ENCODE measurements around the gene AFTPH. TPM values are rescaled to one million over a fixed set of nuclear protein-coding genes. Genes with fewer than 3 reads are reported as not detected.

AFTPH gene
- total and polyA plus RNA-seq, 3 experiments from 2014 or later: 28.4 to 44.2 (median 41.4) TPM

GRCh38 chr2:64548761-64549160, 24.6 kb downstream of the AFTPH start:
- no peak for DNase-seq
- H3K4me3 Mint-ChIP-seq: no peak overlapping the region
- H3K9me3 ChIP-seq (ENCODE audit: low read length): no peaks in the 10 kb centered on the region
- no peak overlapping the region for H3K27ac ChIP-seq (ENCODE audit: low read depth, low read length)
- H3K36me3 ChIP-seq (ENCODE audit: insufficient read depth, low read length): no peaks in the 10 kb centered on the region
- no peak overlapping the region for H3K4me3 ChIP-seq (ENCODE audit: low read length)
- H3K27me3 Mint-ChIP-seq: no peaks in the 10 kb centered on the region
- H3K27ac Mint-ChIP-seq: peak overlapping the region in 1 of 8 donors; percentile 33
- H3K36me3 Mint-ChIP-seq: peaks cover 10 to 36% (median 15%) of the 10 kb centered on the region in 3 donors
- H3K9me3 Mint-ChIP-seq: peaks cover 0 to 4% (median 0%) of the 10 kb centered on the region in 5 donors
- H3K4me1 ChIP-seq (ENCODE audit: insufficient read depth, low read length): no peaks in the 10 kb centered on the region
- no peaks in the 10 kb centered on the region for H3K27me3 ChIP-seq (ENCODE audit: insufficient read depth, low read length, poor library complexity, severe bottlenecking)
- POLR2A ChIA-PET: no interaction called here
- CTCF ChIA-PET: no interaction called here
- H3K4me1 Mint-ChIP-seq: peaks cover 18 to 54% (median 28%) of the 10 kb centered on the region in 3 donors

- no peaks in the 10 kb centered on the region for H3K27me3 Mint-ChIP-seq
- H3K4me3 ChIP-seq (ENCODE audit: low read length): no peak overlapping the region
- DNase-seq: no peak
- H3K4me3 Mint-ChIP-seq: no peak overlapping the region
- H3K36me3 Mint-ChIP-seq: peaks cover 10 to 41% (median 15%) of the 10 kb centered on the region in 3 donors
- H3K27ac Mint-ChIP-seq: no peak overlapping the region
- H3K4me1 ChIP-seq (ENCODE audit: insufficient read depth, low read length): no peaks in the 10 kb centered on the region
- ChIA-PET CTCF (interaction anchor here (1.2 kb wide), 1 partner anchor 219 kb away, joined by 3 read pairs; no protein-coding TSS in a partner anchor), POLR2A (no interaction called here)
- H3K4me1 Mint-ChIP-seq: peaks cover 12 to 48% (median 18%) of the 10 kb centered on the region in 3 donors
- no peaks in the 10 kb centered on the region for H3K27me3 ChIP-seq (ENCODE audit: insufficient read depth, low read length, poor library complexity, severe bottlenecking)
- H3K9me3 Mint-ChIP-seq: peaks cover 0 to 4% (median 0%) of the 10 kb centered on the region in 5 donors
- no peaks in the 10 kb centered on the region for H3K9me3 ChIP-seq (ENCODE audit: low read length)
- no peak overlapping the region for H3K27ac ChIP-seq (ENCODE audit: low read depth, low read length)
- no peaks in the 10 kb centered on the region for H3K36me3 ChIP-seq (ENCODE audit: insufficient read depth, low read length)
Measured at GRCh38 chr2:64550042-64550441, 25.9 kb downstream of the AFTPH start.

GRCh38 chr2:64551851-64552250, 27.7 kb downstream of the AFTPH start:
- H3K4me3 Mint-ChIP-seq: no peak overlapping the region
- Histone ChIP-seq H3K27me3 (ENCODE audit: insufficient read depth, low read length, poor library complexity, severe bottlenecking) (no peaks in the 10 kb centered on the region), H3K9me3 (ENCODE audit: low read length) (no peaks in the 10 kb centered on the region), H3K27ac (ENCODE audit: low read depth, low read length) (no peak overlapping the region), H3K4me3 (ENCODE audit: low read length) (no peak overlapping the region), H3K36me3 (ENCODE audit: insufficient read depth, low read length) (no peaks in the 10 kb centered on the region), H3K4me1 (ENCODE audit: insufficient read depth, low read length) (no peaks in the 10 kb centered on the region)
- H3K36me3 Mint-ChIP-seq: peaks cover 10 to 48% (median 19%) of the 10 kb centered on the region in 3 donors
- ChIA-PET CTCF (interaction anchor here (1.5 kb wide), 1 partner anchor 11 kb away, joined by 3 read pairs; no protein-coding TSS in a partner anchor), POLR2A (no interaction called here)
- H3K4me1 Mint-ChIP-seq: peaks cover 14 to 47% (median 23%) of the 10 kb centered on the region in 3 donors
- no peak for DNase-seq
- H3K27ac Mint-ChIP-seq: peak overlapping the region in 1 of 8 donors; percentile 77
- H3K9me3 Mint-ChIP-seq: peaks cover 0 to 4% (median 0%) of the 10 kb centered on the region in 5 donors
- H3K27me3 Mint-ChIP-seq: no peaks in the 10 kb centered on the region

- Histone ChIP-seq H3K36me3 (ENCODE audit: insufficient read depth, low read length) (no peaks in the 10 kb centered on the region), H3K27me3 (ENCODE audit: insufficient read depth, low read length, poor library complexity, severe bottlenecking) (no peaks in the 10 kb centered on the region), H3K4me1 (ENCODE audit: insufficient read depth, low read length) (no peaks in the 10 kb centered on the region), H3K27ac (ENCODE audit: low read depth, low read length) (no peak overlapping the region), H3K4me3 (ENCODE audit: low read length) (no peak overlapping the region), H3K9me3 (ENCODE audit: low read length) (no peaks in the 10 kb centered on the region)
- Mint-ChIP-seq H3K36me3 (peaks cover 10 to 52% (median 20%) of the 10 kb centered on the region in 3 donors), H3K4me1 (peaks cover 11 to 38% (median 18%) of the 10 kb centered on the region in 3 donors), H3K27ac (peak overlapping the region in 2 of 8 donors; percentile 12 to 14), H3K4me3 (no peak overlapping the region), H3K9me3 (peaks cover 0 to 4% (median 0%) of the 10 kb centered on the region in 5 donors), H3K27me3 (no peaks in the 10 kb centered on the region)
- ChIA-PET CTCF (interaction anchor here (1.1 kb wide), 1 partner anchor 223 kb away, joined by 4 read pairs; no protein-coding TSS in a partner anchor), POLR2A (interaction anchor here (0.6 kb wide), 1 partner anchor 78 kb away, joined by 6 read pairs; no protein-coding TSS in a partner anchor)
- DNase-seq: no peak
Measured at GRCh38 chr2:64554117-64554516, 30.0 kb downstream of the AFTPH start.

- Mint-ChIP-seq H3K9me3 (no peaks in the 10 kb centered on the region), H3K36me3 (peaks cover 0 to 24% (median 6%) of the 10 kb centered on the region in 3 donors), H3K4me1 (peaks cover 17 to 23% (median 22%) of the 10 kb centered on the region in 3 donors), H3K4me3 (no peak overlapping the region), H3K27ac (peak overlapping the region in 2 of 8 donors; percentile 43 to 44), H3K27me3 (no peaks in the 10 kb centered on the region)
- Histone ChIP-seq H3K27ac (ENCODE audit: low read depth, low read length) (no peak overlapping the region), H3K4me1 (ENCODE audit: insufficient read depth, low read length) (peaks cover 10% of the 10 kb centered on the region), H3K9me3 (ENCODE audit: low read length) (no peaks in the 10 kb centered on the region), H3K27me3 (ENCODE audit: insufficient read depth, low read length, poor library complexity, severe bottlenecking) (no peaks in the 10 kb centered on the region), H3K36me3 (ENCODE audit: insufficient read depth, low read length) (no peaks in the 10 kb centered on the region), H3K4me3 (ENCODE audit: low read length) (no peak overlapping the region)
- DNase-seq: no peak
- ChIA-PET POLR2A (no interaction called here), CTCF (interaction anchor here (6.9 kb wide), 1 partner anchor 35 kb away, joined by 45 read pairs; the partner anchor contains the start of gene AFTPH)
Measured at GRCh38 chr2:64558445-64559081, 34.4 kb downstream of the AFTPH start.

GRCh38 chr2:64562148-64562784, 38.1 kb downstream of the AFTPH start:
- Histone ChIP-seq H3K4me3 (ENCODE audit: low read length) (no peak overlapping the region), H3K27me3 (ENCODE audit: insufficient read depth, low read length, poor library complexity, severe bottlenecking) (no peaks in the 10 kb centered on the region), H3K9me3 (ENCODE audit: low read length) (no peaks in the 10 kb centered on the region), H3K36me3 (ENCODE audit: insufficient read depth, low read length) (no peaks in the 10 kb centered on the region), H3K4me1 (ENCODE audit: insufficient read depth, low read length) (peaks cover 21% of the 10 kb centered on the region), H3K27ac (ENCODE audit: low read depth, low read length) (no peak overlapping the region)
- H3K9me3 Mint-ChIP-seq: no peaks in the 10 kb centered on the region
- POLR2A ChIA-PET: no interaction called here
- H3K27ac Mint-ChIP-seq: no peak overlapping the region
- DNase-seq: peak in 2 of 5 donors; percentile 32 to 44
- CTCF ChIA-PET: interaction anchor here (0.9 to 6.9 kb wide), 3 partner anchors 29 to 231 kb away, joined by 3 to 45 read pairs (median 9); partner anchors contain the start of gene AFTPH
- H3K4me1 Mint-ChIP-seq: peaks cover 31 to 37% (median 35%) of the 10 kb centered on the region in 3 donors
- peaks cover 0 to 10% (median 7%) of the 10 kb centered on the region in 3 donors for H3K36me3 Mint-ChIP-seq
- no peaks in the 10 kb centered on the region for H3K27me3 Mint-ChIP-seq
- no peak overlapping the region for H3K4me3 Mint-ChIP-seq

- Mint-ChIP-seq H3K27ac (peak overlapping the region in 2 of 8 donors; percentile 23 to 29), H3K4me3 (no peak overlapping the region), H3K4me1 (peaks cover 33 to 44% (median 38%) of the 10 kb centered on the region in 3 donors), H3K9me3 (no peaks in the 10 kb centered on the region), H3K27me3 (no peaks in the 10 kb centered on the region), H3K36me3 (peaks cover 0 to 9% (median 8%) of the 10 kb centered on the region in 3 donors)
- Histone ChIP-seq H3K27me3 (ENCODE audit: insufficient read depth, low read length, poor library complexity, severe bottlenecking) (no peaks in the 10 kb centered on the region), H3K4me3 (ENCODE audit: low read length) (no peak overlapping the region), H3K4me1 (ENCODE audit: insufficient read depth, low read length) (peaks cover 21% of the 10 kb centered on the region), H3K9me3 (ENCODE audit: low read length) (no peaks in the 10 kb centered on the region), H3K36me3 (ENCODE audit: insufficient read depth, low read length) (no peaks in the 10 kb centered on the region), H3K27ac (ENCODE audit: low read depth, low read length) (no peak overlapping the region)
- DNase-seq: no peak
- POLR2A ChIA-PET: no interaction called here
- CTCF ChIA-PET: no interaction called here
Measured at GRCh38 chr2:64563436-64563938, 39.4 kb downstream of the AFTPH start.
